DMS53 (cell line): ENCODE data around the gene OR10H2.
"Not testable (repeated sequence)": the region's sequence is repeated elsewhere in the genome, so short reads cannot be mapped to it uniquely, and the experiment has no call there.

Experiments used
- DNase-seq: peaks from one replicate; lab custom pipeline; 2025; lab: John Stamatoyannopoulos, UW

Gene OR10H2

GRCh38 chr19:15769586-15769985, 41.8 kb downstream of the OR10H2 start:
- DNase-seq, result no peak

GRCh38 chr19:15774159-15774558, 46.3 kb downstream of the OR10H2 start:
- DNase-seq, result not testable (repeated sequence)

GRCh38 chr19:15775249-15775648, 47.4 kb downstream of the OR10H2 start:
- no peak for DNase-seq

- no peak for DNase-seq
Measured at GRCh38 chr19:15776264-15776663, 48.4 kb downstream of the OR10H2 start.

GRCh38 chr19:15776991-15777970, 49.5 kb downstream of the OR10H2 start:
- DNase-seq, result no peak
